ENCODE results near the gene DAZL. TPM values are rescaled to one million over a fixed set of nuclear protein-coding genes. Genes with fewer than 3 reads are reported as not detected.

Gene DAZL
- total RNA-seq, 1 donor from 2014 or later: not detected

GRCh38 chr3:16587047-16587680 lies 18.1 kb downstream of the DAZL start:
- no peak for DNase-seq (ENCODE audit: low spot score)
- H3K36me3 Mint-ChIP-seq (ENCODE audit: low read depth): no peaks in the 10 kb centered on the region
- H3K27ac Mint-ChIP-seq (ENCODE audit: unreplicated experiment): no peak overlapping the region
- H3K9me3 Mint-ChIP-seq (ENCODE audit: low read depth): no peaks in the 10 kb centered on the region
- H3K4me3 Mint-ChIP-seq (ENCODE audit: unreplicated experiment): no peak overlapping the region
- H3K27me3 Mint-ChIP-seq (ENCODE audit: low read depth): peaks cover 8% of the 10 kb centered on the region
- peaks cover 11% of the 10 kb centered on the region for H3K4me1 Mint-ChIP-seq (ENCODE audit: low read depth)
- peak; percentile 37 for TF ChIP-seq CTCF (IDR thresholded peaks at IDR 0.05)

GRCh38 chr3:16584880-16585279 lies 20.3 kb downstream of the DAZL start:
- H3K4me1 Mint-ChIP-seq (ENCODE audit: low read depth): peaks cover 11% of the 10 kb centered on the region
- no peak overlapping the region for H3K4me3 Mint-ChIP-seq (ENCODE audit: unreplicated experiment)
- peaks cover 7% of the 10 kb centered on the region for H3K9me3 Mint-ChIP-seq (ENCODE audit: low read depth)
- no peak overlapping the region for H3K27ac Mint-ChIP-seq (ENCODE audit: unreplicated experiment)
- TF ChIP-seq CTCF (IDR thresholded peaks at IDR 0.05): no peak
- H3K27me3 Mint-ChIP-seq (ENCODE audit: low read depth): peaks cover 12% of the 10 kb centered on the region
- peaks cover 5% of the 10 kb centered on the region for H3K36me3 Mint-ChIP-seq (ENCODE audit: low read depth)
- DNase-seq (ENCODE audit: low spot score): no peak

GRCh38 chr3:16583551-16583950 lies 21.7 kb downstream of the DAZL start:
- Mint-ChIP-seq H3K9me3 (ENCODE audit: low read depth) (peaks cover 7% of the 10 kb centered on the region), H3K4me1 (ENCODE audit: low read depth) (peaks cover 11% of the 10 kb centered on the region), H3K27me3 (ENCODE audit: low read depth) (peaks cover 17% of the 10 kb centered on the region), H3K4me3 (ENCODE audit: unreplicated experiment) (no peak overlapping the region), H3K36me3 (ENCODE audit: low read depth) (peaks cover 5% of the 10 kb centered on the region), H3K27ac (ENCODE audit: unreplicated experiment) (no peak overlapping the region)
- no peak for DNase-seq (ENCODE audit: low spot score)
- TF ChIP-seq CTCF (IDR thresholded peaks at IDR 0.05): no peak

- no peaks in the 10 kb centered on the region for H3K4me1 Mint-ChIP-seq (ENCODE audit: low read depth)
- H3K36me3 Mint-ChIP-seq (ENCODE audit: low read depth): no peaks in the 10 kb centered on the region
- no peak overlapping the region for H3K4me3 Mint-ChIP-seq (ENCODE audit: unreplicated experiment)
- H3K9me3 Mint-ChIP-seq (ENCODE audit: low read depth): peaks cover 3% of the 10 kb centered on the region
- TF ChIP-seq CTCF (IDR thresholded peaks at IDR 0.05): no peak
- H3K27ac Mint-ChIP-seq (ENCODE audit: unreplicated experiment): no peak overlapping the region
- peaks cover 40% of the 10 kb centered on the region for H3K27me3 Mint-ChIP-seq (ENCODE audit: low read depth)
- DNase-seq (ENCODE audit: low spot score): no peak
These were observed 35.1 kb downstream of the DAZL start for GRCh38 chr3:16570113-16570512.

GRCh38 chr3:16568532-16568931 lies 36.7 kb downstream of the DAZL start:
- H3K36me3 Mint-ChIP-seq (ENCODE audit: low read depth): no peaks in the 10 kb centered on the region
- no peak for TF ChIP-seq CTCF (IDR thresholded peaks at IDR 0.05)
- no peak overlapping the region for H3K27ac Mint-ChIP-seq (ENCODE audit: unreplicated experiment)
- no peak overlapping the region for H3K4me3 Mint-ChIP-seq (ENCODE audit: unreplicated experiment)
- H3K27me3 Mint-ChIP-seq (ENCODE audit: low read depth): peaks cover 37% of the 10 kb centered on the region
- H3K4me1 Mint-ChIP-seq (ENCODE audit: low read depth): no peaks in the 10 kb centered on the region
- DNase-seq (ENCODE audit: low spot score): no peak
- peaks cover 7% of the 10 kb centered on the region for H3K9me3 Mint-ChIP-seq (ENCODE audit: low read depth)
